Uterus (tissue), 2 donors: Measurements from ENCODE around the gene SLC16A9.

Source experiments
- POLR2A ChIP-seq, 2 donors: fragments of 450-650 bp; IDR thresholded peaks; one replicate each; pipeline ENCODE4 v1.6.1; 2016; ENCODE audit warnings: antibody characterized with exemption in 2 of 2, mild to moderate bottlenecking in 1 of 2, moderate library complexity in 1 of 2
- TF ChIP-seq, protein P1 (sequence below), 4 experiments: fragments of 200-600 bp in 2 of 4; fragments of 450-650 bp in 2 of 4; sonication (generic) in 2 of 4; IDR thresholded peaks; one replicate each; pipeline ENCODE4 v1.5.1; 2016 to 2019; ENCODE audit warnings: antibody characterized with exemption in 4 of 4, mild to moderate bottlenecking in 2 of 4, moderate library complexity in 1 of 4

DNA sequence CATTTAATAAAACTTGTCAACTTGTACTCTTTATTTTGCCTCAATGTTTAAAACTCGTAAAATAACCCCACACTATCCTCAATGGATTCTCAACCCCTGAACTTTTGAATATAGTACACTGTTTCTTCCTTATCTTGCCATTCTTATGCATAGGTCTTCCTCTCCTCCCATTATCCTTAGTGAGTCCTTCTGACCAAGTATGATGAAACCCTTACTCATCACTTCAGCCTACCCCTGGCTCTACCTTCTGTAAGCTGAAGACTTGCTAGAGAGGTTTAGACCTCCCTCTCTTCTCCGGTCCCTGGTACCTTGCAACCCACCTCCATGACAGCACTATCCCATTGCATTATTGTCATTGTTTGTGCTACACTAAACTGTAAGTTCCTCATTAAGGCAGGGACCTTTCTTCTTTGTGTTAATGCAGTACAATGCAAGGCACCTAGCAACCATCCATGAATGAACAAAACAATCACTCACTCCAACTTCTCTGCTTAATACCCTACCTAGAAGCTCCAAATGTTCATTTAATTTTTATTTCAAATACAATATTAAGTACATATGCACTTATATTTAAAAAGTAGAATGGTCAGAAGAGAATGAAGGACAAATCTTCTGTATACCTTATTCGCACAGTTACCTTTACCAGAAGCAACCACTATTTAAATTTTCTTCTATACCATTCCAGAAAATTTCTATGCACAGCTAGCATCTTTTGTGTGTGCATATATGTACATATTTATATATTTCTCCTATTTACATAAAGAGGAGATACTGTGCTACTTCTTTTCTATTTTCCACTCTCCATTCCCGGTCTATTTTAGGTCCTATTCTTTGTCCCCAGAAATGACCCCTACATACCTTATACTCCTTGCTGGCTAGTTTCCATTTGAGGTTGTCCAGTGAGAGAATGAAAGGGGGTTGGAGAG, 77.5 kb downstream of the SLC16A9 start:
- TF ChIP-seq, protein P1, sequence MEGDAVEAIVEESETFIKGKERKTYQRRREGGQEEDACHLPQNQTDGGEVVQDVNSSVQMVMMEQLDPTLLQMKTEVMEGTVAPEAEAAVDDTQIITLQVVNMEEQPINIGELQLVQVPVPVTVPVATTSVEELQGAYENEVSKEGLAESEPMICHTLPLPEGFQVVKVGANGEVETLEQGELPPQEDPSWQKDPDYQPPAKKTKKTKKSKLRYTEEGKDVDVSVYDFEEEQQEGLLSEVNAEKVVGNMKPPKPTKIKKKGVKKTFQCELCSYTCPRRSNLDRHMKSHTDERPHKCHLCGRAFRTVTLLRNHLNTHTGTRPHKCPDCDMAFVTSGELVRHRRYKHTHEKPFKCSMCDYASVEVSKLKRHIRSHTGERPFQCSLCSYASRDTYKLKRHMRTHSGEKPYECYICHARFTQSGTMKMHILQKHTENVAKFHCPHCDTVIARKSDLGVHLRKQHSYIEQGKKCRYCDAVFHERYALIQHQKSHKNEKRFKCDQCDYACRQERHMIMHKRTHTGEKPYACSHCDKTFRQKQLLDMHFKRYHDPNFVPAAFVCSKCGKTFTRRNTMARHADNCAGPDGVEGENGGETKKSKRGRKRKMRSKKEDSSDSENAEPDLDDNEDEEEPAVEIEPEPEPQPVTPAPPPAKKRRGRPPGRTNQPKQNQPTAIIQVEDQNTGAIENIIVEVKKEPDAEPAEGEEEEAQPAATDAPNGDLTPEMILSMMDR (IDR thresholded peaks at IDR 0.05) = no peak
- no peak for TF ChIP-seq POLR2A (IDR thresholded peaks at IDR 0.05)
